ENCODE measurements around the gene FAM78B.

- no peak for TF ChIP-seq EZH2 (IDR thresholded peaks at IDR 0.05)
- no peak for TF ChIP-seq POLR2AphosphoS5 (IDR thresholded peaks at IDR 0.05; ENCODE audit: borderline replicate concordance, low read depth, low read length)
These were observed 18.1 kb upstream of the FAM78B start for GRCh38 chr1:166184897-166185296.
